ENCODE measurements around the gene TBC1D2B.

TBC1D2B gene

DNA sequence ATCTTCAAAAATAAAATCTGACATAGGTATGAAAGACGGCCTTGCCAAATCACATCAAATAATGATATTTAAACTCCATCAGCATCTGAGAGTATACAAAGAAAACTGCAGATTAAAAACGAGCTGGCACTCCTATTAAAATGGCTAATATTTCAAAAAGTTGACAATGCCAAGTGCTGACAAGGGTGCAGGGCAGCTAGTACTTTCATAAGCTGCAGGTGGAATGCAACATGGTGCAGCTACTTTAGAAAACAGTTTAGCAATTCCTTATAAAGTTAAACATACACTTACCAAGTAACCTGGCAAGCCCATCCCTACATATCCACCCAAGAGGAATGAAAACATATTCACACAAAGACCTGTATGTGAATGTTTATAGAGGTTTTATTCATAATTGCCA, 23.0 kb downstream of the TBC1D2B start:
- no peak for DNase-seq (ENCODE audit: low read depth)

DNA sequence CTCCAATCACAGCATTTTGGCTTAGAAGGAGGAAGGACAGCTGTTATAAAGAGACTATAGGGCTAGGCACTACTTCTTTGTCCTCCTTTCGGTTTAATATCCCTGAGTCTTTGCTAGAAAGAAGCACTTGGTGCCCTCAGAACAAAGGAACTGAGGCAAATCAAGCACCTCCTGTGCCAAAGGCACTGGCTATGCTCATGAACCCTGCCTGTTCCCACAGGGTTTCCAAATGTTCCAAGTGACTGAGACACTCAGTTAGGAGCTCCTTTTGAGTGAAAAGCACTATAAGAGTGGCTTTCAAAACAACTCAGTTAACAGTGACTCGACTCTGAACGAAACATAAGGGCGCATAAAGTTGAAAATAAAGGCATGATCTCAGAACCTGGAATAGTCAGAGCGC, 25.0 kb downstream of the TBC1D2B start:
- DNase-seq (ENCODE audit: low read depth), result no peak

DNA sequence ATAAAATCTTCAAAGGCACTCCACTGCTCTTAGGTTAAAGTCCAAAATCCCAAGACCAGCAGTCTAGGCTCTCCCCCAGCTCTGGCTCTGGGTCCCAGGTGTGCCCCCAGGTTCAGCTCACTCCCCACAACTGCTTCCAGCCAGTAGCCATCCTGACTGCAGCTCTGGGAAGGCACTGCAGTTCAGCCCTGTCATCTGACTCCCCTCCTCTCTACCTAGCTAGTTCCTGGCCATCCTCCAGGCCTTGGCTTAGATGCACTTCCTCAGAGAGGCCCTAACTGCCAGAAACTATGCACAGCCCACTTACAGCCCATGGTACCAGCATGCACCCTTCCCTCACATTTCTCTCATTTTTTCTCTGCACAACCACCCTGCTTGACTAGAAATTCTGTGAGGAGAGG, 25.5 kb downstream of the TBC1D2B start:
- DNase-seq (ENCODE audit: low read depth), result peak; percentile 84

DNA sequence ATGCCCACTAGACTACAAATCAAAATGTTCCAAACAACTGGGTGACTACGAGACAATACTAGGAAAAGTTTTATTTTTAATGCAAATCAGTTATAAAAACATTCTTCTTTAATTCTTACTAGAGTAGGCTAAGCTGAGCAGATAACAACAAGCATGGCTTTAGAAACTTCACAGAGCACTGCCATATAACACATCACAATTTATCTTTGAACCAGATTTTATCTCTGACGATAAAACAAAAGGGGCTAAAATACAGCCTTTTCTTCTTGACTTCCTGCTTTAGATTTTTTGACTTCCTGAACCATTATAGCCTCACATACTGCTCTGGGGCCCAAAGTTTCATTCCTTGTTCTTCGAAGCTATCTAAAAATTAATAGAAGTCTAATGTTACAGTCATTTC, 25.9 kb downstream of the TBC1D2B start:
- DNase-seq (ENCODE audit: low read depth), result no peak

DNA sequence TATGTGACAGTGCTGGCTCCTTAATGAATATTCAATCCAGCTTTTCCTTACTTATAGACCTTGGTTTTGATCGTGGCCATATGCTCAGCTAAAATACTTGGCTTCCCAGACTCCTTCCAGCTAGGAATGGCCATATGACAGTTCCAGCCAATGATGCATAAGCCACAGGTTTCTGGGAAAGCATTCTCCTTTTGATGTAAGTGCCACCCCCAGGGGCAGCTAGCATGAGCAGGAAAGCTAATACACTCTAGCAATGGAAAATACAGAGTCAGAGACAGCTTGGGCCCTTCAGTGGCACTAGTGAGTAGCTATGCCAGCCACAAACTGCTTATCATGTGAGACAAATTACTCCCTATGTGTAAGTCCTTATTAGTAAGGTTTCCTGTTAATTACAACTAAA, 26.7 kb downstream of the TBC1D2B start:
- no peak for DNase-seq (ENCODE audit: low read depth)

DNA sequence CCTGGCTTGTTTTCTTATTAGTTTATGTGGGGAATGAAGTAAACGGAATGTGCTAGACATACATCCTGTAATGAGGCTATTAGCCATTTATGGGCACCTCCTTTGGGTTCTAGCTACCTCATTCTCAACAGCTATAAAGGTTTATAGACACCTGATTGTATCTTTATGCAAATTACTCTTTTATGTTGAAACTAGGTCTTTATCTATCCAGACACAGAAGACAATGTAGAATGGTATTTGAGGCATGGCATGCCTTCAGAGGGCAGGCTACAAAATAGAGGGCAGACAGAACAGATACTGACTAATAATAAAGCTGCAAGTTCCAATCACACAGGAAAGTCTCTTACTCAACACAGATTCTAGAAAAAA, 27.1 kb downstream of the TBC1D2B start:
- DNase-seq (ENCODE audit: low read depth), result no peak

DNA sequence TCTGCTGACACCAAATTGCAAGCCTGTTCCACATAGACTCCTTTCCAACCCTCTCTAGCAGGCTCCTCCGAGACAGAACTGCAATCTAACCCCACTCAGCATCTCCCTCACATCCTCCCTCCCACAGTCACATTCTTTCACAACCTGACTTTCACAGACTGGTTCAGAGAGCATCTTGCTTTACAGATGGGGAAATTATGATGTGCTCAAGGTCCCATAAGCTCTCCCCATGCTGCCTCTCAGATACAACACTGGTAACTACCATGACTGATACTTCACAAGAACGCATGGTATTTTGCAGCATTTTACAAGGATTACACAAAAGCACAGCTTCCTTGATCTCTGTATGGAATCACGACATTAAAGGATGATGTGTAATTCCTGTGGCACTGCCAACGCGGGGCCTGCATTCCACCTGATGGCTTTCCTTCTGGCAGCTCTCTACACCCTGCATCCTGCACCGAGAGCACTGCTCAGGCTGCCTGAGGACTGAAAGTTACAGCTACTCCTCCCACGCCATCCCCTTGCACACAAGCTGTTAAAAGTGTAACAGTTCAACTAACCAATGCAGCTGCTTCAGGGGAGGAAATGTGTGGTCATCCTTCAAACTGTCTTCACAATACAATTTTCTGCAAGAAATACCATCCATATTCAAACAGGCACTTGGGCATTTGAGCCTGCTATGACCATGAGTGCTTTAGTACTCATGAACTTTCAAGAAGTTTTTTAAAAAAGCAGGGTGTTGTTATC, 27.6 kb downstream of the TBC1D2B start:
- DNase-seq (ENCODE audit: low read depth), result peak; percentile 88

DNA sequence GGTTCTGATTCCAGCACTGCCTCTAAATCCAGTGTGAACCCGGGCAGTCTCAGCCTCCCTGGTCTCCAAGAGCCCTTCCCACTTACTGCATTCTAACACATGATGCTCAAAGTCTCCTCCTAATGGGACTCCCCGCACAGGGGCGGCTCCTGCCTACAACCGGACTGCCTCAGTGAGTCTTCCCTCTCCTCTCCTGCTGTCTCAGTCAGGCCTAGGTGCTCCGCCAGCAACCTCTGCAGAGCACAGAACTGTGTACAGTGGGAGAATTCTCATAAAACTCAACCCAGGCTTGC, 28.9 kb downstream of the TBC1D2B start:
- no peak for DNase-seq (ENCODE audit: low read depth)

DNA sequence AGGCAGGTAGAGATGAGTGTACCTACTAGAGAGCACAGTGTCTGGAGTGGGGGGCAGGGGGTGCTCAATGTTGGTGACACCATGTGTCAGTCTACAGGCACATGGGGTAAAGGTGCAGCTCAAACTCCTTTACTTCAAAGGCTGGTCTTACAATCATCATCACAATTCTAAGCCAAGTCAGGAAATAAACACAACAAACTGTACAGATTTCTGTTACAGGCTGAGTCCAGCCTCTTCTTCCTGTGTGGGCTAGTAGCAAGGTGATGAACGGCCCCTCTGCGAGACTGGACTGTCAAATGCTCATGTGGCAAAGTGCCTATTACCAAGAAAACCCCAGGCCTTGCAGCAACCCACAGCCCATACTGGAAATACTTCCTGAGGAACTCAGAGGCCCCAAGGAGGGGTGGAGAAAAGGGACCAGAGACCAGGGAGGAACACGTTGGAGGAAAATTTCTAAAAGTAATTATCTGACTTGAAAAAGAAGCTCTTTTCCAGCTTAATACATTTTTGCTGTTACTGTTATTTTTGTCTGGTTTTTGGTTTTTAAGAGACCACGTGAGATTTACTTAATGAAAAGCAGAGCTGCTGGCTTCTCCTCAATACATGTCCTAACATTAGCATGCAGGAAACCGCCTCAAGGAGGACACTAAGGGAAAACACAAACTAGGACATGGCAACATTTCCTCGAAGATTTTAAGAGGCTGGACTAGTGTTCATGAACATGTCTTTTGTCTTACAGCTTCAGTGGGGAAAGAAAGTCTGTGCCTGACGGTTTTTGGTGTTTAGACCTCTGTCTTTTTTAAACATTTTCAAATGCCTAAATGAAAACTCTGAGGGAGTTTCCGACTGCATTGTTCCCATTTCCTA, 29.5 kb downstream of the TBC1D2B start:
- peak; percentile 87 for DNase-seq (ENCODE audit: low read depth)

DNA sequence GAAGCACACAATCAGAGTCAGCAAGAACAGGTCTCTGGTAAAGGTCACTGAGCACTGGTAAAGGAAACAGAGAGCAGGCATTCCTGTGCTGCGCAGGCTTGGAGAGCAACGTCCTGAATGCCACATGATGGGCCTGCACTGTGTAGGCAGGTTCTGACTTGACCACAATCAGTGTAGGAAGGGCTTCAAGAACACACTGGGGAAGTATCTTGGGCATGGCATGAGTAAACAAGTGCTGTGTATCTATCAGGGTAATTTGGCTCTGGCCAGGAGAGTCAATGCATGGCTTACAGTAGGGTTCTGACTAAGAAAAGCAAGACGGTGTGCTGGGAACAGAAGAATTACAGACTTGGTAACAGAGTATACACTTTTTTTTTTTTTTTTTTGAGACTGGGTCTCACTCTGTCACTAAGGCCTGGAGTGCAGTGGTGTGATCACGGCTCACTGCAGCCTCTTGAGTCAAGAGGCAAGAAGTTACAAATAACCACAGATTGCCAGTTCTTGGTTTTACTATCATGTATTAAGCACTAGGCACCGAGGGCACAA, 30.6 kb downstream of the TBC1D2B start:
- DNase-seq (ENCODE audit: low read depth), result no peak

DNA sequence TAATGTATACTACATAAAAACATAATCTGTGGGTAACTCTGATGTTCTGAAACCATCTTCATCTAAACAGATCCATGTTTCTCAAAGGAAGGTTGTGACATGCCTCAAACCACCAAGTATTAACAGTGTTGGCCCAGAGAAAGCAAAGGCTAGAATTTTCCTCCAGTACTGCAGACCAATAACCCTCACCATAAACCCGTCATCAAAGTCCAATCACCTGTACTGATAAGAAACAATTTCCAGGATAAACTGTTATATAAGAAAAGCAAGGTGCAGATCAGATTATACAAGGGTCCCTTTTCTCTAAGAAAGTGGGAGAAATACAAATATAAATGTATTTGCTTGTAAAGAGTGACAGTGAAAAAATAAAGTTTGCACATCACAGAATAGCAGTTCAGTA, 32.3 kb downstream of the TBC1D2B start:
- no peak for DNase-seq (ENCODE audit: low read depth)

DNA sequence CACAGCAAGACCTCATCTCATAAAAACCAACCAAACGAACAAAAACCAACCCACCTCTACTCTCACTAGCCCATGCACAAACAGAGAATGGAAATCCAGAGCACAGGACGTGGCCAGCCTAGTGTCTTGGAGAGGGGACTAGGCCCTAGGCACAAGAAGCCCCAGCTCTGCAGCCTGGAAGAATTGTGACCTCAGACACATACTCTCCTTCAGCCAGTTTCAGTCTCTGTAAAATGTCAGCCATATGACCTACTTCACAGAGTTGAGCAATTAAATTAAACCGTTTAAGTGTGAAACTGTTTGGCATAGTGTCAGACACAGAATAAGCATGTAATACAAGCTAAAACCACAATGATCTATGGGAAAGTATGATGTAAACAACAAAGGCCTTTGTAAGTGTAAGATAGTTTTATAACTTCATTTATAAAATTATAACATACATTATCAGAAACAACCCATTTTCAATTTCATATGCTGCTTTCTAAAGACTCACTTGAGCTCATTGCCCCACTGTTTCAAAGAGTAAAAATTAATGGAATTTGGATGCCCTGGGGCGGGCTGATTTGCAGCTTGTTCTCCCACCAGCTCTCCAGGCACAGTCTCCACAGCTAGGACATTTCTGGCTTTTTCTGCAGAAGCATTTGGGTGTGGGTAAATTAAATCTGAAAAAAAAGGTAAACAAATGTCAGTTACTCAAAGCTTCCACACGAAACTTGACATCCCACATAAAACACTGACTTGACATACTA, 32.9 kb downstream of the TBC1D2B start:
- peak; percentile 64 for DNase-seq (ENCODE audit: low read depth)

DNA sequence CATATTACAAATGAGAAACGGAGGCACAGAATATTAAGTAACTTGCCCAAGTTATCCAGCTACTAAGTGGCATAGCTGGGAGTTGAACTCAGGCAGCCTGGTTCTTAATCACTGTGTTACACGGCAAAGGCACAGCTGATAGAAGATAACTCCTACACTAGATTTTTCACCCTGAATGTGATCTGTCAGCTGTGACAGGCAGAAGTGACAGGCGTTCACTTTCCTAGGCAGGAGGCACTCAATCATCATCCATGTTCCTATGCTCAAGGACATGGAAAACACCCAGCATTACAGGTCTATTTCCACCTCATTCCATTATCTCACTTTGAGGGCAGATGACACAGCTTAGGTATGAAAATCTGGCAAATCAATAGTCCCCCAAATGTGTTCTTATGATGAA, 35.6 kb downstream of the TBC1D2B start:
- DNase-seq (ENCODE audit: low read depth), result no peak

DNA sequence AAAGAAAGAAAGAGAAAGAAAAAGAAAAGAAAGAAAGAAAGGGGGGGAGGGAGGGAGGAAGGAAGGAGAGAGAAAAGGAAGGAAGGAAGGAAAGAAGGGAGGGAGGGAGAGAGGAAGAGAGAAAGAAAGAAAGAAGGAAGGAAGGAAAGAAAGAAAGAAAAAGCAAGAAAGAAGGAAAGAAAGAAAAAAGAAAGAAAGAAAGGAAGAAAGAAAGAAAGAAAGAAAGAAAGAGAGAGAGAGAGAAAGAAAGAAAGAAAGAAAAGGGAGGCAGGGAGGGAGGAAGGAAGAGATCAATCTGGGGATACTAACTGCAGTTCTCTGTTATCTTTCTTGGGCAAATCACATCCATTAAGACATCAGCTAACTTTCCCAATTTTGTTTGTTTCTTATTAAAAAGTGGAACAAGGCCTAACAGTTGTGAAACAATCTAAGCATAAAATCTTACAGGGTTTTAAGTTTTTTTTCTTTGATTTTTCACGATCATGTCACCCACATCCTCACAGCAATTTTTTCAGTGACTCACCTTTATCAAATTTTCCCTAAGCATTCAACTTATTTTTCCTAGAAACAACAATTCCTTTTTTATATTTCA, 36.8 kb downstream of the TBC1D2B start:
- no peak for DNase-seq (ENCODE audit: low read depth)

DNA sequence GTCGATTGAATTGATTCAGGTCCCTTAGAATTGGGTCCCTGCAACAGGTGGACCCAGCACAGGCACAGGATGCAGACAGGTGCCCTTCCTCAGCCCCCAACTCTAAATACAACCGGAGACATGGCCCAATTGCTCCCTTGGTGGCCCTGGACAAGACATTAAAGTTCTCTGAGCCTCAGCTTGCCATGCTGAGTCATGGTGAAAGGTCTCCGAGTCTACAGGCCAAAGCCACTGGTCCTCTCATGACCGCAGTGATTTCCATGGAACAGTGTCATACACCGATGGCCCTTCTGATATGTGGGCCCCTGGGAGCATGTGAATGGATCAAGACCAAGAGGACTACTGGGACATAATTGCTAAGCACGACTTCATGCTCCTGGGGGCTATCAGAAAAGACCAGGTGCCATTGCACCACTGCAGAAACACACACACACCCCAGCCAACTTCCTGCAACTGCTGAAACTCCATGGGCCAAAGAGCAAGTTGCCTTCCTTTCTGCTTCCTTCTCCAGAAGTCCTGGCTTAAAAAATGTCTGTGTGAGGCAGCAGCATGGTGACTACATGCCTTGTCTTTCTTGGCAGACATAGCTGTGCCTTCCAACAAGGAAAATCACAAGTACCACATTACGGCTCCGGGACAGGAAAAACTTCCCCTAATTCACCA, 38.8 kb downstream of the TBC1D2B start:
- no peak for DNase-seq (ENCODE audit: low read depth)

DNA sequence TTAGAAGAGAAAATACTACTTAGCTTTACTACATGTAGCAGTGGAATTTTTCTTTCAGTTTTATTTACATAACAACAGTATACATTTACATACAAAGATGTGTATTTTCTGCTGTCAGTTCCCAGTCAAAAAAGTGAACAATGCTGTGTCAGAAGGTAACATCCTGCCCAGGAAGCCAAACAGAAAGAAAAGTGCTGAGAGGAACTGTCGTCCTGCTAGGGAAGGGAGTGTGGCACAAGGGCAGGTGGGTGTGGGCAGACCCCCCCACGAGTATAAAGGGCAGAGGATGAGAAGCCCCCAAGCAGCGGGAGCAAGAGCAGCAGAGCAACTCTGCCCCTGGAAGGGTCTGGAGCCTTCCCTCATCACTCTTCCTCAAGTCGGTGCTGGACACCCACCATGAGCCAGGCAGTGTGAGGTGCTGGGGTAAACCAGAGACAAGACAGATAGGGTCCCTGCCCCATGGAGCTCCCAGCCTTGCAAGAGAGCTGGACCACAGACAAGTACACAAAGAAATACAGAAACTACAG, 39.7 kb downstream of the TBC1D2B start:
- DNase-seq (ENCODE audit: low read depth), result no peak

DNA sequence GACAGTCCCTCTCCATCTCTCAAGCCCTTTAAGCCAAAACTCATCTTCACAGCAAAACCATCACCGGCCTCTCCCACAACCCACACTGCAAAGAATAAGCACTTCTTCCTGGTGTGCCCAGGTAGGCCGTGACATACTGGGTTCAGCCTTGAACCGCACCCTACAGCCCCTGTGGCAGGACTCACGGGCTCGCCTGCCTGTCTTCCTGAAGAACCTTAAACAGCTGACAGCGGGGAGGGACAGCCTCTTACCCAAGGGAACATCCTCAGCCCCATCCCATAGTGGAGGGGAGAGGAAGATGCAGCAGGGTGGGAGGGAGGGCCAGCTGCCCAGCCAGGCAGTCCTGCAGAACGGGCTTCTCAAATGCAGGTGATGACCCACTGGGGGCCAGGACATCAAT, 40.2 kb downstream of the TBC1D2B start:
- no peak for DNase-seq (ENCODE audit: low read depth)

DNA sequence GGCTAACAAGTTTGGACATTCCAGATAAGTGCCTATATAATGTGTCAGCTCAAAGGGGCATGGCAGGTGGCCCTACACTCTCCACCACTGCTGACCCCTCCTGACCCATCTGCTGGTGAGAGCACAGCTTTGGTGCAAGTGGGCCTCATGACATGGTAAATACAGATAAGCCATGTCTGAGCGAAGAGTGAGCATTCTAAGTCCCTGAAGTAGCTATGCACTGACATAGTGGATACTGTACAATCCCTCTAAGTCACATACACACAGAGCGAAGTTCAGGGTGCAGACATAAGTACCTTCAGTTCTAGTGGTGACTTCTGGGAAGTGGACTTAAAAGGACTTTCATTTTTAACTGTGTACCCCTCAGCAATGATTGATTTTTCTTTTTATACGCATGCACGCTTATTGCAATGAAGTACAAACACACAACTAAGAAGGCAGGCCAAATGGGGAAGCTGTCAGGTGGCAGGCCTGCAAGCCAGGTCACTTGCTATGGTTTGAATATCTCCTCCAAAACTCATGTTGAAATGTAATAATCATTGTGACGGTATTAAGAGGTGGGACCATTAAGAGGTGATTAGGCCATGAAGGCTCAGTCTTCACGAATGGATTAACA, 41.5 kb downstream of the TBC1D2B start:
- no peak for DNase-seq (ENCODE audit: low read depth)

DNA sequence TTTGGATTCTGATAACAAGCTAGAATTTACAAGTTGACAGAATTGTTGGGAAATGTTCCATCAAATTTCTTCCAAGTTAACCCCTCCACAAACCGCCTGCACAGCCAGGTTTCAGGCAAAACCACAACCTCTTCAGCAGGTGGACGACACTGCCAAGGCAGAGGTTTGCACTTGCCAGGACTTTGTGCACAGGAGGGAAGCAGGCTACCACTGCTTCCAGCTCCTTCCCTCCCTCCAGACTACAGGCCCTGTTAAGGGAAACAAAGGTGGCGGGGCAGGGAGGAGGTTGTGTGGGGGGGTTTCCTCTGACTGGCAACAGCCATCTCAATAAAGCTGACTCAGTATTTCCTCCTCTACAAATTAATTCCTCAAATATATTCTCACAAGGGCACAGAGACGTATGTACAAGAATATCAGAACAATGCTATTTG, 42.2 kb downstream of the TBC1D2B start:
- DNase-seq (ENCODE audit: low read depth), result peak; percentile 40

DNA sequence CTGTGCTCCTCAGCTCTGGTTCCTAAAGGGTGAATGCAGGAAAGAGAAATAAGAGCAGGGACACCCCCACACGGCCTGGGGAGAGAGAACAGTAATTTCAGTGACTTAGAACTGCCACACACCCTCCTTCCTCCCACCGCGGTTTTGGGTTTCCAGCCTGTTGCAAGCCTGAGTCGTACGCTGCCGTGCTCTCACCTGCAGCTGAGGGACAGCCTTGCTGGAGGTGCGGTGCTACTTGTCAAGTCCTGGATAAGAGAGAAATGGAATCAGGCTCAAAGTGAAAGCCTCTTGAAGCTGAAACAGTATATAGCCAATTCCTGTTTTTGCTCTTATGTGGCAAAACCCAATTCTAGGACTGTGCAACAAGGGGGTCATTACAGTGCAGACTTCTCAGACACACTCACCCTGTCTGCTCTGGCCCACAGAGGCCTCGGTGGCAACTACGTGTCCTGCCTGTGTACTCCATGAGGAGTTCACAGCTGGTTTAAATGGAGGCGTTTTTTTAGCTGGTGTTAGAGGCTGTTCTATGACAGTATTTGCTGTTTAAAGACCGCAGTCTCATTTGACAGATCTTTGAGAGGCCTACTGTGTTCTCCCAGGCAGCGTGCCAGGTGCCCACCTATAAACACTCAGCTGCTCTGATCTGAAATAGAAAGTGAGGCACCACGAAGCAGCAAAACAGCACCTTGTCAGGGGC, 42.9 kb downstream of the TBC1D2B start:
- peak; percentile 31 for DNase-seq (ENCODE audit: low read depth)
